ENCODE data around the gene GPR161.

- no peak for TF ChIP-seq ZNF7 (CRISPR knock-in tag; IDR thresholded peaks at IDR 0.05)
- TF ChIP-seq ZNF703 (CRISPR knock-in tag; IDR thresholded peaks at IDR 0.05; ENCODE audit: borderline replicate concordance): no peak
- no peak for TF ChIP-seq SKI (IDR thresholded peaks at IDR 0.05; ENCODE audit: partially characterized antibody)
- TF ChIP-seq ZZZ3 (CRISPR knock-in tag; IDR thresholded peaks at IDR 0.05; ENCODE audit: borderline replicate concordance): no peak
- no peak for TF ChIP-seq EZH2 (conservative IDR thresholded peaks at IDR 0.05; ENCODE audit: low read depth, low read length)
- no peak for TF ChIP-seq SETDB1 (CRISPR knock-in tag; IDR thresholded peaks at IDR 0.05; ENCODE audit: borderline replicate concordance)
- TF ChIP-seq, protein P1, sequence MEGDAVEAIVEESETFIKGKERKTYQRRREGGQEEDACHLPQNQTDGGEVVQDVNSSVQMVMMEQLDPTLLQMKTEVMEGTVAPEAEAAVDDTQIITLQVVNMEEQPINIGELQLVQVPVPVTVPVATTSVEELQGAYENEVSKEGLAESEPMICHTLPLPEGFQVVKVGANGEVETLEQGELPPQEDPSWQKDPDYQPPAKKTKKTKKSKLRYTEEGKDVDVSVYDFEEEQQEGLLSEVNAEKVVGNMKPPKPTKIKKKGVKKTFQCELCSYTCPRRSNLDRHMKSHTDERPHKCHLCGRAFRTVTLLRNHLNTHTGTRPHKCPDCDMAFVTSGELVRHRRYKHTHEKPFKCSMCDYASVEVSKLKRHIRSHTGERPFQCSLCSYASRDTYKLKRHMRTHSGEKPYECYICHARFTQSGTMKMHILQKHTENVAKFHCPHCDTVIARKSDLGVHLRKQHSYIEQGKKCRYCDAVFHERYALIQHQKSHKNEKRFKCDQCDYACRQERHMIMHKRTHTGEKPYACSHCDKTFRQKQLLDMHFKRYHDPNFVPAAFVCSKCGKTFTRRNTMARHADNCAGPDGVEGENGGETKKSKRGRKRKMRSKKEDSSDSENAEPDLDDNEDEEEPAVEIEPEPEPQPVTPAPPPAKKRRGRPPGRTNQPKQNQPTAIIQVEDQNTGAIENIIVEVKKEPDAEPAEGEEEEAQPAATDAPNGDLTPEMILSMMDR (CRISPR knock-in tag; IDR thresholded peaks at IDR 0.05): no peak
- TF ChIP-seq HNRNPL (IDR thresholded peaks at IDR 0.05; ENCODE audit: low read depth, low read length): no peak
- no peak for TF ChIP-seq NBN (conservative IDR thresholded peaks at IDR 0.05)
Observed at GRCh38 chr1:168031627-168032026, 105.1 kb downstream of the GPR161 start.
